OCI-LY1 (cell line): Measurements from ENCODE around the gene CYTH3.

Source experiments
- CTCF ChIP-seq: fragments of 200-600 bp; sonication (generic), shearing (Covaris generic); IDR thresholded peaks from 2 replicates; pipeline ENCODE4 v1.5.1; 2017; ENCODE audit warnings: mild to moderate bottlenecking, antibody characterized with exemption, low read length, moderate library complexity, mixed read lengths
- EZH2 ChIP-seq: fragments of 200-600 bp; sonication (generic), shearing (Covaris generic); IDR thresholded peaks from 2 replicates; pipeline ENCODE4 v1.8.0; 2017; ENCODE audit warnings: borderline replicate concordance, mixed run types, mild to moderate bottlenecking, antibody characterized with exemption, low read length, moderate library complexity, mixed read lengths

- TF ChIP-seq CTCF (no peak), EZH2 (no peak)
These were observed 151.3 kb downstream of the CYTH3 start for GRCh38 chr7:6121141-6121540.
